ENCODE results near the gene GNG2.

The GNG2 gene

DNA sequence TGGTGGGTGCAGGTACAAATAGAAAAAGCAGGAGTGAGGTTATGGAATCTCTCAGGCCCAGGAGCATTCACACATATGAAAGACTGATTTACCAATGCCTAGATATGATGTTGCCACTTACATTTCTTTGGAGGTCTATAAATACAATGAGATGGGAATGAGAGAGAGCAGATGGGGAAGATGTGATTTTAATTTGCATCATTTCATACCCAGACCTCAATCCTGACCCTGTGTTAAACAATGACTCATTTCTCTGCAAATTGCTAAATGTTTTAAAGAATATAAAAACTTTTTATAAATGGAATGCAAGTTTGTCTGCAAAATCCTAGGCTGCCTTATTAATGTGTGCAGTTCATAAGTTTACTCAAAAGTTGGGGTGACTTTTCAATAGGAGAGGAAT is 38.6 kb upstream of the GNG2 start:
- H3K27me3 ChIP-seq (ENCODE audit: insufficient read depth, low read depth, severe bottlenecking): no peaks in the 10 kb centered on the region
- H3K36me3 ChIP-seq: no peaks in the 10 kb centered on the region
- TF ChIP-seq, protein P1, sequence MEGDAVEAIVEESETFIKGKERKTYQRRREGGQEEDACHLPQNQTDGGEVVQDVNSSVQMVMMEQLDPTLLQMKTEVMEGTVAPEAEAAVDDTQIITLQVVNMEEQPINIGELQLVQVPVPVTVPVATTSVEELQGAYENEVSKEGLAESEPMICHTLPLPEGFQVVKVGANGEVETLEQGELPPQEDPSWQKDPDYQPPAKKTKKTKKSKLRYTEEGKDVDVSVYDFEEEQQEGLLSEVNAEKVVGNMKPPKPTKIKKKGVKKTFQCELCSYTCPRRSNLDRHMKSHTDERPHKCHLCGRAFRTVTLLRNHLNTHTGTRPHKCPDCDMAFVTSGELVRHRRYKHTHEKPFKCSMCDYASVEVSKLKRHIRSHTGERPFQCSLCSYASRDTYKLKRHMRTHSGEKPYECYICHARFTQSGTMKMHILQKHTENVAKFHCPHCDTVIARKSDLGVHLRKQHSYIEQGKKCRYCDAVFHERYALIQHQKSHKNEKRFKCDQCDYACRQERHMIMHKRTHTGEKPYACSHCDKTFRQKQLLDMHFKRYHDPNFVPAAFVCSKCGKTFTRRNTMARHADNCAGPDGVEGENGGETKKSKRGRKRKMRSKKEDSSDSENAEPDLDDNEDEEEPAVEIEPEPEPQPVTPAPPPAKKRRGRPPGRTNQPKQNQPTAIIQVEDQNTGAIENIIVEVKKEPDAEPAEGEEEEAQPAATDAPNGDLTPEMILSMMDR (IDR thresholded peaks at IDR 0.05; ENCODE audit: low read depth, low read length): no peak
- no peak for DNase-seq
- H3K4me3 ChIP-seq (ENCODE audit: low read depth, low read length): no peak overlapping the region
- no peak overlapping the region for H3K27ac ChIP-seq
- no peaks in the 10 kb centered on the region for H3K9me3 ChIP-seq (ENCODE audit: severe bottlenecking)

DNA sequence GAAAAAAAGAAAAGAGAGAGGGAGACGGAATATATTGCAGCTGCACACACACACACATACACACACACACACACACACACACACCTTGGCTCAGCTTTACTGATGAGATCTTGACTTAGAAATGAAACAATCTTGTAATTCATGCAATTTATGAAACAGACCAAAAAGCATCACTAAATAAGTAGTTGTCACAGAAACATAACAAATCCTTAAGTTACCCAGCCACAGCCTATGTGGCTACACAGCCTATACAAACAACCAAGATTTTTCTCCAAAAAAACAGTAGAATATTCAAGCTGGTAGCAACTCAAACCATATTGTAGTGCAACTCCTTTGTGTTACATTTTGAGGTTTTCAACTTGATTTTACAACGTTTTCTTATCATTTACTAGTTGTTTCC is 37.9 kb upstream of the GNG2 start:
- TF ChIP-seq, protein P1 (IDR thresholded peaks at IDR 0.05; ENCODE audit: low read depth, low read length): no peak
- DNase-seq: no peak
- Histone ChIP-seq H3K27ac (no peak overlapping the region), H3K27me3 (ENCODE audit: insufficient read depth, low read depth, severe bottlenecking) (no peaks in the 10 kb centered on the region), H3K9me3 (ENCODE audit: severe bottlenecking) (no peaks in the 10 kb centered on the region), H3K36me3 (no peaks in the 10 kb centered on the region), H3K4me3 (ENCODE audit: low read depth, low read length) (no peak overlapping the region)

DNA sequence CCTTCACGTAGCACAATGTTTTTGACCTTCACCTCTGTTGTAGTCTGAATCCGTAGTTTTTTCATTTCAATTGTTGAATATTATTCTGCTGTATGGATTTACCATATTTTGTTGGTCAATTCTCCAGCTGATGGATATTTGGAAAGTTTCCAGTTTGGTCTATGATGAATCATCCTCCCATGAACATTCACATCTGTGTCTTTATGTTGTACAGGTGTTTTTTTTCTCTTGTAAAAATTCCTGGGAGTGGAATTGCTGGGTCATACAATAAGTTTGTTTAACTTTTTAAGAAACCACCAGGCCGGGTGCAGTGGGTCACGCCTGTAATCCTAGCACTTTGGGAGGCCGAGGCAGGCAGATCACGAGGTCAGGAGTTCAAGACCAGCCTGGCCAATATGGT is 36.7 kb upstream of the GNG2 start:
- Histone ChIP-seq H3K27me3 (ENCODE audit: insufficient read depth, low read depth, severe bottlenecking) (no peaks in the 10 kb centered on the region), H3K27ac (no peak overlapping the region), H3K9me3 (ENCODE audit: severe bottlenecking) (no peaks in the 10 kb centered on the region), H3K4me3 (ENCODE audit: low read depth, low read length) (no peak overlapping the region), H3K36me3 (no peaks in the 10 kb centered on the region)
- DNase-seq: no peak
- TF ChIP-seq, protein P1 (IDR thresholded peaks at IDR 0.05; ENCODE audit: low read depth, low read length): no peak

DNA sequence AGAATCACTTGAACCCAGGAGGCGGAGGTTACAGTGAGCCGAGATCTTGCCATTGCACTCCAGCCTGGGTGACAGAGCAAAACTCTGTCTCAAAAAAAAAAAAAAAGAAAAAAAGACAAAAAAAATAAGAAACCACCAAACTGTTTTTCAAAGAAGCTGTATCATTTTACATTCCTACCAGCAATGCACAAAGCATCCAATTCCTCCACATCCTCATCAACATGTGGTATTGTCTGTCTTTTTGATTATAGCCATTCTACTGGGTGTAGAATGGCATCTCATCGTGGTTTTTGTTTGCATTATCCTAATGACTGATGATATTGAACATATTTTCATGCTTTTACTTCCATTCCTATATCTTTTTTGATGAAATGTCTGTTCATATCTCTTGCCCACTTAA is 36.2 kb upstream of the GNG2 start:
- no peaks in the 10 kb centered on the region for H3K9me3 ChIP-seq (ENCODE audit: severe bottlenecking)
- no peaks in the 10 kb centered on the region for H3K27me3 ChIP-seq (ENCODE audit: insufficient read depth, low read depth, severe bottlenecking)
- DNase-seq: no peak

DNA sequence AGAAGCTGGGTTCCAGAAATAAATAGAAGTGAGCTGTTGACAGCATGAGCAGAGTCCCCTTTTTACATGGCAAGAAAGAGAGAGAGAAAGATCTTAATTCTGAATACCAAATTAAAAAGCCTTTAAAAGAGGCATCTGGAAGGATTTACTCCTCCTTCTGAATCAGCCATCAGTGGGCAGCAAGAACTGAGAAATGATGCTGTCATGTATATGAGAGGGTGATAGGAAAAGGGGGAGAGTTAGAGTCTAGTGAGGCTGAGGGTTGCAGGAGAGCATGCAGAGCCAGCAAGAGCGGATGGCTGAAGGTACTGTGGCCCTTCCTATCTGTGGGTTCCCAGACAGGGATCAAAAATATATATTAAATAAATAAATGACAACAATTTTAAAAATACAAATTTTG is 34.5 kb upstream of the GNG2 start:
- Histone ChIP-seq H3K4me3 (ENCODE audit: low read depth, low read length) (no peak overlapping the region), H3K27me3 (ENCODE audit: insufficient read depth, low read depth, severe bottlenecking) (no peaks in the 10 kb centered on the region), H3K36me3 (no peaks in the 10 kb centered on the region), H3K9me3 (ENCODE audit: severe bottlenecking) (no peaks in the 10 kb centered on the region), H3K27ac (no peak overlapping the region)
- TF ChIP-seq, protein P1 (IDR thresholded peaks at IDR 0.05; ENCODE audit: low read depth, low read length): no peak
- DNase-seq: no peak

More for the DNA sequence above, 36.2 kb upstream of the GNG2 start:
- Histone ChIP-seq H3K4me3 (ENCODE audit: low read depth, low read length) (no peak overlapping the region), H3K36me3 (no peaks in the 10 kb centered on the region), H3K27ac (no peak overlapping the region)
- TF ChIP-seq, protein P1 (IDR thresholded peaks at IDR 0.05; ENCODE audit: low read depth, low read length): no peak

DNA sequence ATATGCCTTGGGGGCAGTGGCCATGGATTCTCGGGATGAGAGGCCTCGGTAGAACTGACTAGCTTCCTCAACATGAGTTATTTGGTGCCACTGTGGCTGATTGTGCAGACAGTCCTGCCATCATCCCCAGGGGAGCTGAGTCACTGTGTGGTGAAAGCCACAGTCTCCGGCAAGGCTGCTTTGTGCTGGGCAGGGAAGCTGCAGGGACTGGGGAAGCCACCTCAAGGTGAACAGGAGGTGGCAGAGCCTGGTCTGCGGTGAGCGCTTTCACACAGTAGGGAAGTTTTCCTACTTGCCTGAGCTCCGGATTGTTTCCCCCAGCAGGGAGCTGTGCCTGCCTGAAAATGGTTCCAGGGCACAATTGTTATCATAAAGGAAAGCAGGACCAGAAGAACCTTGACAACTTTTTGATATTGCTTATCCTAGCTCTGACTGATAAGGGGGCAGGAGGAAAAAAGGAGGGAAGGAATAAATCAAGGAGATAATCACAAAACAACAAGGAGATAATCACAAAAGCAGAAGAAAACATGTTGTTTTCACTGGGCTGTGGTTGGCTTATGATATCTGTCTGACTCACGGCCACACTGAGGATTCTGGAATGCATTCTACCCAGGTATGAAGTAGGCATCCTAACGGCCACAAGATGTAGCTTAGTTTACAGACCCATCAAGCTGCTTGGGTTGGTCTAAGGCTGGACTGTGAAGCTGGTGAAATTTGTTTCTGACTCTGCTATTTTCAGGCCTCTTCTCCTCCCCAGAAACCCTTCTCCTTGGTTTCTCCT is 32.2 kb upstream of the GNG2 start:
- DNase-seq: no peak

More for the DNA sequence above, 32.2 kb upstream of the GNG2 start:
- no peaks in the 10 kb centered on the region for H3K36me3 ChIP-seq
- H3K4me3 ChIP-seq (ENCODE audit: low read depth, low read length): no peak overlapping the region
- H3K9me3 ChIP-seq (ENCODE audit: severe bottlenecking): no peaks in the 10 kb centered on the region
- TF ChIP-seq, protein P1 (IDR thresholded peaks at IDR 0.05; ENCODE audit: low read depth, low read length): no peak
- no peaks in the 10 kb centered on the region for H3K27me3 ChIP-seq (ENCODE audit: insufficient read depth, low read depth, severe bottlenecking)
- no peak overlapping the region for H3K27ac ChIP-seq

All from WERI-Rb-1 (cell line).